ENCODE measurements around the gene ZNF346. TPM values are rescaled to one million over a fixed set of nuclear protein-coding genes. Genes with fewer than 3 reads are reported as not detected.
"Not testable (repeated sequence)": the region's sequence is repeated elsewhere in the genome, so short reads cannot be mapped to it uniquely, and the experiment has no call there.

ZNF346 gene
- total RNA-seq, 4 donors from 2014 or later, result 8.4 to 21.6 (median 16.3) TPM

GRCh38 chr5:176996780-176997179 is 25.7 kb upstream of the ZNF346 start:
- no peak overlapping the region for H3K4me3 ChIP-seq (ENCODE audit: low read depth, poor library complexity, severe bottlenecking)
- WGBS, 2 donors, result 90 to 93% methylated on average over 5 of the region's 5 CpGs
- intact Hi-C loops (cut with DNase I; ENCODE audit: low total_unique reads), result no loop called here
- DNase-seq (ENCODE audit: low spot score in 2 of 2), result no peak
- TF ChIP-seq CTCF (IDR thresholded peaks at IDR 0.05) (no peak), POLR2A (IDR thresholded peaks at IDR 0.05) (no peak)

GRCh38 chr5:176998828-176999227 is 23.7 kb upstream of the ZNF346 start:
- intact Hi-C loops (cut with DNase I; ENCODE audit: low total_unique reads), result no loop called here
- no peak for TF ChIP-seq CTCF (IDR thresholded peaks at IDR 0.05)
- TF ChIP-seq POLR2A (IDR thresholded peaks at IDR 0.05), result no peak

GRCh38 chr5:176999526-176999925 is 23.0 kb upstream of the ZNF346 start:
- intact Hi-C loops (cut with DNase I; ENCODE audit: low total_unique reads); H3K4me3 ChIP-seq (ENCODE audit: low read depth, poor library complexity, severe bottlenecking); DNase-seq (ENCODE audit: low spot score in 2 of 2): not testable (repeated sequence)

More at GRCh38 chr5:176998828-176999227, 23.7 kb upstream of the ZNF346 start:
- DNase-seq (ENCODE audit: low spot score in 2 of 2), result no peak
- no peak overlapping the region for H3K4me3 ChIP-seq (ENCODE audit: low read depth, poor library complexity, severe bottlenecking)
- 97 to 98% methylated on average over 5 of the region's 5 CpGs for WGBS, 2 donors

- intact Hi-C loops (cut with DNase I; ENCODE audit: low total_unique reads), result no loop called here
- 63 to 71% methylated on average over 5 of the region's 5 CpGs for WGBS, 2 donors
Measured at GRCh38 chr5:177003649-177004048, 18.8 kb upstream of the ZNF346 start.

GRCh38 chr5:177004961-177005360 is 17.5 kb upstream of the ZNF346 start:
- 93 to 95% methylated on average over 10 of the region's 10 CpGs for WGBS, 2 donors
- TF ChIP-seq POLR2A (IDR thresholded peaks at IDR 0.05) (no peak), CTCF (IDR thresholded peaks at IDR 0.05) (no peak)
- H3K4me3 ChIP-seq (ENCODE audit: low read depth, poor library complexity, severe bottlenecking), result no peak overlapping the region
- DNase-seq (ENCODE audit: low spot score in 2 of 2), result no peak
- intact Hi-C loops (cut with DNase I; ENCODE audit: low total_unique reads), result loop anchor here (5.0 kb wide), 1 partner anchor 462 kb away; no protein-coding TSS in a partner anchor

More at GRCh38 chr5:177003649-177004048, 18.8 kb upstream of the ZNF346 start:
- no peak for DNase-seq (ENCODE audit: low spot score in 2 of 2)
- TF ChIP-seq CTCF (IDR thresholded peaks at IDR 0.05) (no peak), POLR2A (IDR thresholded peaks at IDR 0.05) (no peak)
- H3K4me3 ChIP-seq (ENCODE audit: low read depth, poor library complexity, severe bottlenecking), result no peak overlapping the region

- TF ChIP-seq POLR2A (IDR thresholded peaks at IDR 0.05) (no peak), CTCF (IDR thresholded peaks at IDR 0.05) (no peak)
- peak overlapping the region; percentile 94 for H3K4me3 ChIP-seq (ENCODE audit: low read depth, poor library complexity, severe bottlenecking)
- WGBS, 2 donors, result 1% methylated on average over 47 to 51 of the region's 51 CpGs
- peak; percentile 26 to 91 for DNase-seq (ENCODE audit: low spot score in 2 of 2)
- intact Hi-C loops (cut with DNase I; ENCODE audit: low total_unique reads), result loop anchor here (5.0 kb wide), 1 partner anchor 462 kb away; no protein-coding TSS in a partner anchor
Measured at GRCh38 chr5:177005619-177006264, 16.8 kb upstream of the ZNF346 start.

All from lower leg skin (tissue), 4 donors.